Left lobe of liver (tissue), 2 donors: ENCODE measurements around the gene EGLN3. TPM values are rescaled to one million over a fixed set of nuclear protein-coding genes. Genes with fewer than 3 reads are reported as not detected.

Experiments
- ATAC-seq: fragments of 200-7000 bp; cut with Tn5 transposase; one replicate; pipeline ENCODE4 v1.9.1; 2020; ENCODE audit warnings: mild to moderate bottlenecking, moderate library complexity
- DNase-seq: peaks from one replicate; pipeline ENCODE4 v3.0.0-alpha.2; 2020; ENCODE audit warnings: low spot score
- total RNA-seq: library from RNA; stranded (reverse); gene quantifications from one replicate; pipeline ENCODE4 v1.2.1, GENCODE V29; 2021
- donor health status: DM: no; HTN: no; CAD: no; lungs with moderate emphysema.
- donor health status: DM: no; HTN: yes; CAD: no.

EGLN3 gene
- total RNA-seq, 1 donor from 2014 or later: 3.3 TPM

DNA sequence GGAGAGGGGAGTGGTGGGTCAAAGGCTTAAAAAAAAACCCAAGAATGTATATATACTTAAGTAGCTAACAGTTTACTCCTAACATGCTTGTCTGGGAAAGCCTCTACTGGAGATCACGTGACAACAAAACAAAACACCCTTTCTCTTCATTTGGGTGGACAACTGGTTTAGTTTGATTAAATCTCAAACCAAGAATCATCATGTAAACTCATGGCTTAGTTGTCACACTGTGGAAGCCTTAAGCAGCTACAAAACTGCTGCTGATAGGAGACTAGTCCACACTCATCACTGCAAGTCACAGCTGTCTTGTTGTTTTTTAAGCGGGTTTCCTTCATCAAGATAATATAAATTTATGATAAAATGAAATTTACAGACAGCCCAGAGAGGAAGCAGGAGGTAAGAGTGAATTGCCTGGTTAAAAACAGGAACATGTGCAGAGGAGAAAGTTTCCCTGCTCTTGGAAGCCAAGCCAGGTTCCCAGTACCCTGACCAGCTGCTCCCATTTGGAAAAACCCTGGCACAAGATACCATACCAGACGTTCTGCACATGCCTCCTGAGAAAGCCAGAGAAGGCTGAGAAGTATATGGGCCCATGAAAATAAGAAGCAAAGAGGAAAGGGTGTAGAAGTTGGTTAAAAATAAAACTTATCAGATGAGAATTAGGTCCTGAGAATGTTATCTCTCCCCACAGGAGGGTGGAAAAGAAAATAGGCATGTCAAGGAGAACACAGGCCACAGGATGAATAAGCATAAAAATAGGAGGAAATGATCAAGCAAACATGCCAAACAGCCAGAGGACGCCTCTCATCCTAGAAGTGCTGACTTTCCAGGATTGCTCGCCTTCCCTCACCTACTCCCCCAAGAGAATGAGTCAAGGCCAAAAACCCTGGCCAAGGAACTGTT lies 34.0 kb downstream of the EGLN3 start:
- ATAC-seq (peak; percentile 57), DNase-seq (no peak)

DNA sequence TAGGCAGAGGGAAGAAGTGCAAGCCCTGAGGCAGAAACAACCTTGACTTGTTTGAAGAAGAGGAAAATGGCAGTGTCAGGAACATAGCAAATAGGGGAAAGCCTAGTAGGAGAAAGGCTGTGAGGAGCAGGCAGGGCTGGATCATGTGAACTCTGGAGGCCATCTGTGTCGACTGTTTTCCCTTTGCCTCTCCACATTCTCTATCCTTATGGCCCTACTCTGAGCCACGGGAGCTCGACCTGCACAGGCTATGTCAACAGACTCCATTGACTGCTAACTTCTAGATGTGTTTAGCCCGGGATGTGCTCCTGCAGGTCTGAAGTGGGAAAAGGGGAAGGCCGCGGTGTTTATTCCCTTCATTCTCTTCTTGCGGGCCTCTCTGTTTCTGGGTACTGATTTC lies 35.2 kb downstream of the EGLN3 start:
- ATAC-seq (no peak), DNase-seq (no peak)

DNA sequence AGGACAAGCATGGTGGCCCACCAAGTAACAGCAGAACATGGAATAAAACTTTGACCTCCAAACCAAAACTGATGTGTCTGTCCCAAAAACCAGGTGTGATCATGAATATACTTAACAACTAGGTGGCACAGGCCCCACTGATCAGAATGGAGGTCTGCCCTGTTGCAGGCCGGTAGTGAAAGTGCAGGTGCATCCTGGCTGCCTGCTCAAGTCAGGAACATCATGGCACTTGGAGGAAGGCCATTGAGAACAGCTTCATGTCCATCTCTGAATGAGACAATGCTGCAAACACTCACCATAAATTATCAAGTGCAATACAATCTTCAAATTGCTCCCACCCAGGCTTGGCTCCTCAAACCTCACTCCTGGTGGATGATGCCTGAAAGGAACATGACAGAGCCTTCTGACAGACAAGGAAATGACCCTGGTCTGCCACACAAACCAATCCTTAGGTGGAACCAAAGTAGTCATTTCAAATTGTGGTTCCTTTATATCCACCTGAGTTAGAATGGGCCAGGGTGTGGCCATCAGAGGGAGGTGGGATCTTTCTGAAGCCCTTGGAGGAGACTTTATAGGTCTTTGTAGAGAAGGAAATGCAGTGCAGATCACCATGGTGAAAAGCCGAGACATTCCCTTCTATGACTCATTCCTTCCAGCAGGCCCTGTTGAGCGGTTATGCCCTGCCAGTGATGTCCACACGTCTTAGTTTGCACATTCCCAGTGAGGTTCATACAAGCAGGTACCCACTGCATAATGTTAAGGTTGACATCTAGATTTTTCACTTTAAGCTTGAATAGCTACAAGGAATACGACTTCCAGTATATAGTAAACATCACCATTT lies 36.0 kb downstream of the EGLN3 start:
- no peak for ATAC-seq
- DNase-seq: no peak

DNA sequence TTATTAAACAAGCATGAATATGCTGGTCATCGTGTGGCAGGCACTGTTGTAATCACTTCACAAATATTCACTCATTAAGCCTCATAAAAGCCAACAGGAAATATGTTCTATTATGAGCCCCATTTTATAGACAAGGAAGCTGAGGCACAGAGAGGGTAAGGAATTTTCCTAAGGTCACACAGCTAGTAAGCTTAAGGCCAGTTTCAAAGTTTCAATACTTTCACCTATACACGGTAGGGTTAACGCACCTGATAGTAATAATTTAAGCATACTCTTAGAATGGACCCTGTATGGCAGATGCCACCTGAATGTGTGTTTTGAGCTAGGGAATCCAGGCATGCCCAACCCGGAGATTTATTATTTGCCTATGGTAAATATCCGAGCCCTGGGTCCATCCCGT lies 39.8 kb downstream of the EGLN3 start:
- no peak for DNase-seq
- ATAC-seq: no peak

DNA sequence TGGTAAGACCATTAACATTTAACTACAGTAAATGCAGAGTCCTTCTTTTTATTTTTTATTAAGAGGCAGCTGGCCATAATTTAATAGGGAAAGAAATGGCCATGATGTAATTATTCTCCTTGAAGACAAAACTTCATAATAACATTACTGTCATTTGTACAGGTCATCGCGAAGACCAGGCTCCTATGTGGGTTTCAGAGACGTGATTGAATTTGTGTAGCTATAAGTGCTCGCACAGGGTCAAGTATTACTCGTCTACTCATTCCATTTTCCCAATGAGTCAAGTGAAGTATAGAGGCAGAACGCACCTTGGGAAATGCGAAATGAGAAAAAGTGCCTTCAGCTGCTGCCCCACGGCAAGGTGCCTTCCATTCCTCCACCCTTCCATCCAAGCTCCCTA lies 40.4 kb downstream of the EGLN3 start:
- no peak for DNase-seq
- no peak for ATAC-seq

DNA sequence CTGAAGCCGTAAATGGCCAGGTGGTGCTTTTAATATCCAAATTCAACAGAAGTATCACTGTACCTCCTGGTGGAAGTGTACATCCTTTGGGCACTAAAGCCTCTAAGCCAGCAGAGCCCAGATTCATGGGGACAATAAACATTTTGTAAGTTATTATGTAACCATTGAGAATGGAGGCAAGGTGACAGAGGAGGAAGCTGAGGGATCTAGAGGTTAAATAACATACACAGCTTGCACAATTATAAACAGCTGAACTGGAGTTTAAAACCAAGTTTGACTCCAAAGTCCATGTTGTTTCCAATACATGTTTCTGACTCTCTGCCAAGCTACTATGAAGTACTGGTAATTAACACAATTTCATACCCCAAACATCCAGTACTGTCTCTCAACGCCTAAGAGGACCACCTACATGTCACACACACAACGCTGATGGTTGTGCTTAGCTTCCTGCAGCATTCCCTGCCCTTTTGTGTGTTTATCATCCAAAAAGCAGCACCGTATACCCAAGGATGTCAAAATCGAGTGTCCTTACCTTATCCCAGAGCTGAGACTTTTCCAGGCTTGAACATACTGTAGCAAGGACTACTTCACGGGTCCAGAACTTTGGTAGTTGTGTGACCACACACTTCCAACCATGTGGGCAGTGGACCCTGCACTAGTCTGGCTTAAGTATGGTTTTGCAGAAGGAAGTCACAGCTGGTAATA lies 41.3 kb downstream of the EGLN3 start:
- no peak for DNase-seq

DNA sequence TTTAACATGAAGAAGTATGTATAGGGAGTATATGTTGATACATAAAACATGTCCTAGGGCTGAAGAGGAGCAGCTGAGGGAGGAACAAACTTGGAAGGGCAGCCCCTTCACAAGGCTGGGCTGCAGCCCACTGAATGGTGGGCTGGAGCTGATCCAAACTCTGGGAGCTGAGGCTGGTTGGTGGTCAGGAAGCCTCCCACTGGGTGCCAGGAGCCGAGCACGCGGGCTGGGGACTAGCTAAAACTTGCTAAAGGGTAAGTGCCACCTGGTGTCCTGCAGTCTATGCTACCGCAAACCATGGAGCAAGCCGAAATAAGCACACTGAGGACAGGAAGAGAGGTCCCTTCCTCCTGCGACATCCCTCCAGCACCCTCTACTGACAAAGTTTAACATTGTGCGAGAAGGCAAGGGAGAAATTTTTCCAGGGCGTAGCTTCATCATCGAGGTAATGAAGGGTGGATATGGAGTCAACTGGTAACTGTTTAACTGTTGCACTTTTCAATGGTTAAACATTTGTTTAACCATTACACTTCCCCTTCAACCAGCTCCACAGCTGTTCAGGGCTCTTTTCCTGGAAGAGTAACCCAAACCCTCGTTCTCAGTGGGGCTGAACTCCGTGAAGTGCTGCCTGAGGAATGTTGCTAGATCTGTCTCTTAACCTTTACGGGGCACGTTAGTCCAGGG lies 42.2 kb downstream of the EGLN3 start:
- DNase-seq: no peak
- ATAC-seq: peak; percentile 38

More for the DNA sequence above, 41.3 kb downstream of the EGLN3 start:
- ATAC-seq: peak; percentile 66

DNA sequence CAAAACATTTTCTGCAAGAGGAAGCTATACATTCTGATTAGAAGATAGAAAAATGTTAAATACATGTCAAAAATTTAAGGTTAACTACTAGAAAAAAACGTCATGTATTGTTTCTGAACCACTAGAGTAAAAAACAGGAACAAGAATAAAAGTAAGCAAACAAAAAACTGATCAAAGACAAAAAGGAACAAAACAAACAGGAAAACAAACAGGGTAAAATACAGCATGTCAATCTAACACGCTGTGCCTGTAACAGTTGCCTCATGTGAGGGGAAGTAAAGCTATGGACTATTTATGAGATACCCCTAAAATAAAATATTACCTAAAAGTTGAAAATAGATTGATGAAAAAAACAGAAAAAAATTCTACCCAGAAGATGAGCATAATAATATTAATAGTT lies 43.9 kb downstream of the EGLN3 start:
- ATAC-seq: no peak
- no peak for DNase-seq

DNA sequence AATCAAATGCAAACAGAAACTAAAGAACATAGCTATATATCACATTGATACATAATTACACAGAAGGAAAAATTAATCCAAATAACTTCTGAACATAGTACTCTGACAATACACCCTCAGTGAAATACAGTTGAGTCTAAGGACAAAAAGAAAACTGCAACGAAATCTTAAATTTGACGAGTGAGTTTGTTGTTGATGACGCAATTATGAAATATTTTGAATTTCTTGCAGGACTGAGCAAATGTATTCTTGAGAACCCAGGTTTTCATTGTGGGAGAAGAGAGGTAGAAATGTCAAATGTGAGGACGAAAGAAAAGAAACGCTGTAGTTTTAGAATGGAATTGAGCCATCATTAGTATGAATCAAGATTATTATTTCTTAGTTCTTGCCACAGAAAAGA lies 46.3 kb downstream of the EGLN3 start:
- DNase-seq (no peak), ATAC-seq (no peak)

DNA sequence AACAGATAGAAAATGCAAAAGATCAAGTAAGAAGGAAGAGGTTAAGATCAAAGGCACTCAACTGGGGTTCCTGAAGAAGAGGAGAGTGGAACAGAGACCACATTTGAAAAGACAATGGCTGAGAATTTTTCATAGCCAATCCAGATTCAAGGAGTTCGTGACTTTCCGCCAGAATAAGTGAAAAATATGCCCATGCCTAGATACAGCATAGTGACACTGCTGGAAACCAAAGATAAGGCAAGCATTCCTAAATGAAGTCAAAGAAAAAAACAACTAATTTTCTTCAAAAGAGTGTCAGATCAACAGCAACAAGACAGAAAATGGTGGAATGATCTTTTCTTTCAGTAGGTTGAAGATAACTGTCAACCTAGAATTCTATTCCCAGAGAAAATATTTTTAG lies 47.5 kb downstream of the EGLN3 start:
- DNase-seq (no peak), ATAC-seq (no peak)

DNA sequence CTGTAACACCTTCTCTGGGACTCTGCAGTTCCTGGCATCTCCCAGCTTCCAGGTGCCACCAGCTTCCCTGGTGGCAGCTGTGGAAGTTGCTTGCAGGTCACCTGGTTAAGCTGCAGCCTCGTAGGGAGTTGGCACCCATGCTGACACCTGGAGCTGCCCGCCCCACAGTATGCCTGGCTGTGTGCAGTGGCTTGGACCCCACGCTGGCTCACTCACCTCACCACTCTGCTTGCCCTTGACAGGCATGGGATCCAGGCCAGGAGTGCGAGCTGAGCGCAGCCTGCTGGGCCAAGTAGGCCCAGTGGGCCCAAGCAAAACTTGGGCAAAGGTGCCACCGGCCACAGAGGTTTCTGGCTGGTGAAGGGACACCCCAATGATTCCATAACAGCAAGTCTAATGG lies 48.5 kb downstream of the EGLN3 start:
- DNase-seq (no peak), ATAC-seq (no peak)

DNA sequence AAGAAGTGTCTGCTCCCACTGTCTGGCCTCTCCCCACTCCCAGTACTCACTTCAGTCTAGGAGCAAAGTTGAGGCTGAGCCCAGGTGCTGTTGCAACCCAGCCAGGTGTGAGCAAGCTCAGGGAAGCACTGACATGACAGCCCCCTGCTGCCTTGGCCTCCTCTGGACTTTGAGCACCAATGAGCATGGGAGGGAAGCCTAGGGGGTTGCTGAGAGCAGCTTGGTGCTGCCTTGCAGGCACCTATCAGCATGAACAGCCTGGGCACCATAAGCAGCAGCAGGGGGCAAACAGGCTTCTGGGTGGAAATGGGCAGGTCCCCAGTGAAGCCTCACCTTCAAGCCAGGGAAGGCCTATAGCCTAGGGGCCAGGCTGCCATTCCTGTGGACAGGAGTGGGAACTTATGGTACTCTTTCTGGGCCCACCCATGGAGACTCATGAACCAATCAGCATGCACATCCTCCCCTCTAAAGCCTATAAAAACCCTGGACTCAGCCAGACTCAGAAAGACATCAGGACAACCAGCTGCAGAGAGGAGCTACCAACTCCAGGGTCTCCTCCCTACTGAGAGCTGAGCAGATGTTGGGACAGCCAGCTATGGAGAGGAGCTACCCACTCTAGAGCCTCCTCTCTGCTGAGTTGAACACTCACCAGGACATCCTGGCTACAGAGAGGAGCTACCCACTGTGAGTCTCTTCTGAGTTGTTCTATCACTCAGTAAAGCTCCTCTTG lies 49.3 kb downstream of the EGLN3 start:
- no peak for DNase-seq
- ATAC-seq: no peak

DNA sequence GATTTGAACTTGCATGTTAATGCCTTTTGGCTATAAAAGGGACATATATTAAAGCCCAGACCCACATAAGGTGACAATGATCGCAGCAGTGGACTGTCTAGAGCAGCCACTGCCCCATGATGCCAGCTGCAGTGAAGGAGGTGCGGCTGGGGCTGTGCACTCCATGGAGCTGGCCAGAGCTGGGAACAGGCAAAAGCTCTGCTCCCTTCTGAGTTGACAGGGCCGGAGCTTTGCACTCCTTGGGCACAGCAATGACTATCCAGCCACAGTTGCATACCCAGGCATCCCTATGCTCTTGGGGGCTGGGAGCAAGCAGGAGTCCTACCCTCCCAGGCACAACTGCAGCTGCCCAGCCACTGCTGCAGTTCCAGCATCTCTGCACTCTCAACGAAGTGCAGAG lies 50.2 kb downstream of the EGLN3 start:
- ATAC-seq: no peak

DNA sequence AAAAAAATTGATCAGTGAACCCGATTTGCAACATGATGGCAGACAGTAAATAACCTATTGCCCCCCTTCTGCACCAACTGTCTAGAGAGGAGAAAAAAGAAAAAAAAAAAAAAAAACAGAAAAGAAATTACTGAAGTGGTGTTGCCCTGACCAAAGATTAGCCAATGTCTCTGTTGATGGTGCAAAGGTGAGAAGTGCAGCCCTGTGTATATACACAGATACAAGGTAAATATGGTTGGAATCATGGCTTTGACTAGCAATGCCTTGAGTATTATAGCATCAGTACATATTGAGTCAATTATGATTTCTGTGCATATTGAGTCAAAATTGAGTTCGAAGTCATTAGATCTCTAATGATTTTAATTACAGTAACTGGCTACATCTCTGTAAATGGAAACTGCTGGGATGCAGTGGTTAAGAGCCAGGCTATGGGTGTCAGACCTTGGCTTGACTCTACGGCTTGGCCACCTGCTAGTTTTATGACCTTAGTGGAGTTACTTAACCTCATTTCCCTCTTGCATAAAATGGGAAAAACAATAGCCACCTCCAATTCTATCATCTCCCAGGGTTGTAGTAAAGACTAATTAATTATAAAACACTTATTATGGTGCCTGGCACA lies 51.0 kb downstream of the EGLN3 start:
- ATAC-seq (peak; percentile 87), DNase-seq (no peak)

More for the DNA sequence above, 50.2 kb downstream of the EGLN3 start:
- DNase-seq: no peak

DNA sequence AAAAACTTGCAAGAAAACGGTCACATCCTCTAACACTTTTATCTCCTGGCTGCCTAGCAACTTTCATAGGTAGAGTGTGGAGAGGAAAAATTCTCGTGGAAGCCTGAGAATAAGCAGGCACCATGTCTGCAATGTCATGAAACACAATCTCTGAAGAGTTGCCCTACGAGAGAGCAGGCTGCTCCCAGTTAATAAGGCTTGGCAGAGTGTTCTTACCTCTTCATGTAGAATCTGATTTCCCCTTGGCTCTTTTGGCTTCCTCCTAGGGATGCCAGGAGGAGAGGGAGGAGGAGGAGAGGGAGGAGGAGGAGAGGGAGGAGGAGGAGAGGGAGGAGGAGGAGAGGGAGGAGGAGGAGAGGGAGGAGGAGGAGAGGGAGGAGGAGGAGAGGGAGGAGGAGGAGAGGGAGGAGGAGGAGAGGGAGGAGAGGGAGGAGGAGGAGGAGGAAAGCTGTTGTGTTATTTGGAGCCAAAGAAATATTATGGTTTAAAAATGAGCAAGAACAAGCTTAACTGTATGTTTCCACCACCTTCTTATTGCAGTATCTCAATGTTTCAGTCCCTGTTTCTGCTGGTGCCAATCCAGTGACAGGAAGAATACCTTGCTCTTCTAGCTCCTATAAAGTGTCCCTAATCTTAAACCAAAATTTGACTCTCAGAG lies 52.9 kb downstream of the EGLN3 start:
- DNase-seq (no peak), ATAC-seq (no peak)

DNA sequence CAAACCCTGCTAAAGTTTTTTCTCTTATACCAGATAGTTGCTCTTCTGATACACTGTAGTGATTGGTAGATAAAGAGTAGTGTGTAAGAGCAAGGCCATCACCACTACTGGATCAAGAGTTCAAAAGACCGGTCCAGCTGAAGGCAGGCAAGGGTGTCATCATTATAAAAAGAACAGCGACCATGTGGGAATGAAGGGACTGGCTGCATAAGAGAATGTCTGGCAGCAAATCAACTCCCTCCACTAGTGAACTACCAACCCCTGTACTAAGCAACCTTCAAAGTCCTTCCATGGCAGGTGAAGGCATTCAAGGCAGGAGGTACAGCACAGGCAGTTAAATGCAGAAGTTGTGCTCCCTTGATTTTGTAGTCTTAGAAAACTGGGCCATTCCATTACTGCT lies 53.5 kb downstream of the EGLN3 start:
- ATAC-seq: no peak
- DNase-seq: no peak

DNA sequence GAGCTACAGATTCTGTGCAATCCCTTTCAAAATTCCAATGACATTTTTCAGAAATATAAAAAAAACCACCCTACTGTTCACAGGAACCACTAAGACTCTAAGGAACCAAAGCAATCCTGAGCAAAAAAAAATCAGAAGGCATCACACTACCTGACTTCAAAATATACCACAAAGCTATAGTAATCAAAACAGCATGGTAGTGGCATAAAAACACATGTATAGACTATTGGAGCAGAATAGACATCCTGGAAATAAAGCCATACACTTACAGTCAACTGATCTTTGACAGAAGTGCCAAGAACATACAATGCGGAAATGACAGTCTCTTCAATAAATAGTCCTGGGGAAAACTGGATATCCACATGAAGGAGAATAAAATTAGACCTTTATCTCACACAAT lies 56.5 kb downstream of the EGLN3 start:
- DNase-seq (no peak), ATAC-seq (no peak)

DNA sequence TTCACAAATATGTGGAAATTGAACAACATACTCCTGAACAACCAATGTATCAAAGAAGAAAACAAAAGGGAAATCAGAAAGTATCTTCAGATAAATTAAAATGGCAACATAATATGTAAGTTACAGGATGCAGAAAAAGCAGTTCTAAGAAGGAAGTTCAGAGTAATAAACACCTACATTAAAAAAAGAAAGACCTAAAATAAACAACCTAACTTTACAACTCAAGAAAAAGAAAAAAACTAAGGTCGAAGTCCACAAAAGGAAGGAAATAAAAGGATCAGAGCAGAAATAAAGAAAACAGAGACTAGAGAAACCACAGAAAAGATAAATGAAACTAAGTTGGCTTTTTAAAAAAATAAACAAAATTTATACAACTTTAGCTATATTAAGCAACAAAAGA lies 59.2 kb downstream of the EGLN3 start:
- no peak for ATAC-seq
- no peak for DNase-seq

DNA sequence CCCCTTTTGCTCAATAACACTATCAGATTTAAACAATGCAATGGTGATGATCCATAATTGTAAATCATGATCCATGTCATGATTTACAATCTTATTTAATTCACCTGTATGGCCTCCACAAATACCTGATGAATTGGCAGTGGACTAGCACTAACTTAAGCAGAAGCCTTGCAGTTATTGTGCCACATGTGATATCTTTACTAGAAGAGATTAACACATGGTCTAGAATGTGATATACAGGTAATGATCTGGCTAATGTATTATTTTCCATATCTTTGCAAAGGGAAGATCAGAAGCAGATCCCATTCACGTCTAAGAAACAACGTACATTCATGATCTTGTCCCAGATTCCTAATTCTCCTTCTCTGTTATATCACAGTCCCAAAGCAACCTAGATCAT lies 66.0 kb downstream of the EGLN3 start:
- DNase-seq (no peak), ATAC-seq (no peak)
